ENCODE results near the gene NUDT21. TPM values are rescaled to one million over a fixed set of nuclear protein-coding genes. Genes with fewer than 3 reads are reported as not detected.

NUDT21 gene
- total and polyA plus RNA-seq, 9 donors: 40.8 to 163 (median 126) TPM

DNA sequence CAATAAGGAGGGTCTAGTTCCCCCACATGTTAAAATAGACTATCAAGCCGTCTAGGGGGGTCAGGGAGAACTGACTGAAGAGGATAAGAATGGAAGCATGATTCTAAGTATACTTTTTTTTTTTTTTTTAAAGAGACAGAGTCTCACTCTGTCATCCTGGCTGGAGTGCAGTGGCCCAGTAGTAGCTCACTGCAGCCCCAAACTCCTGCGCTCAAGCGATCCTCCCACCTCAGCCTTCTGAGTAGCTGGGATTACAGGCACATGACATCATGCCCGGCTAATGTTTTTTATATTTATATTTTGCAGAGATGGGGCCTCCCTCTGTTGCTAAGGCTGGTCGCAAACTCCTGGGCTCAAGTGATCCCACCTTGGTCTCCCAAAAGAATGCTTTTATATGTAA, 40.0 kb downstream of the NUDT21 start:
- intact Hi-C loops (cut with DNase I): no loop called here
- H3K27ac ChIP-seq: no peak overlapping the region
- peaks cover 2% of the 10 kb centered on the region for H3K4me1 ChIP-seq (ENCODE audit: insufficient read depth)
- no peaks in the 10 kb centered on the region for H3K9me3 ChIP-seq
- 69 to 92% (median 89%) methylated on average over 5 of the region's 5 CpGs for WGBS, 3 donors
- H3K4me3 ChIP-seq: no peak overlapping the region
- H3K36me3 ChIP-seq: no peaks in the 10 kb centered on the region
- no peak for DNase-seq
- H3K27me3 ChIP-seq: no peaks in the 10 kb centered on the region
- no peak for TF ChIP-seq POLR2A (IDR thresholded peaks at IDR 0.05)
- TF ChIP-seq, protein P1, sequence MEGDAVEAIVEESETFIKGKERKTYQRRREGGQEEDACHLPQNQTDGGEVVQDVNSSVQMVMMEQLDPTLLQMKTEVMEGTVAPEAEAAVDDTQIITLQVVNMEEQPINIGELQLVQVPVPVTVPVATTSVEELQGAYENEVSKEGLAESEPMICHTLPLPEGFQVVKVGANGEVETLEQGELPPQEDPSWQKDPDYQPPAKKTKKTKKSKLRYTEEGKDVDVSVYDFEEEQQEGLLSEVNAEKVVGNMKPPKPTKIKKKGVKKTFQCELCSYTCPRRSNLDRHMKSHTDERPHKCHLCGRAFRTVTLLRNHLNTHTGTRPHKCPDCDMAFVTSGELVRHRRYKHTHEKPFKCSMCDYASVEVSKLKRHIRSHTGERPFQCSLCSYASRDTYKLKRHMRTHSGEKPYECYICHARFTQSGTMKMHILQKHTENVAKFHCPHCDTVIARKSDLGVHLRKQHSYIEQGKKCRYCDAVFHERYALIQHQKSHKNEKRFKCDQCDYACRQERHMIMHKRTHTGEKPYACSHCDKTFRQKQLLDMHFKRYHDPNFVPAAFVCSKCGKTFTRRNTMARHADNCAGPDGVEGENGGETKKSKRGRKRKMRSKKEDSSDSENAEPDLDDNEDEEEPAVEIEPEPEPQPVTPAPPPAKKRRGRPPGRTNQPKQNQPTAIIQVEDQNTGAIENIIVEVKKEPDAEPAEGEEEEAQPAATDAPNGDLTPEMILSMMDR (IDR thresholded peaks at IDR 0.05): no peak
- TF ChIP-seq EP300 (IDR thresholded peaks at IDR 0.05): no peak

DNA sequence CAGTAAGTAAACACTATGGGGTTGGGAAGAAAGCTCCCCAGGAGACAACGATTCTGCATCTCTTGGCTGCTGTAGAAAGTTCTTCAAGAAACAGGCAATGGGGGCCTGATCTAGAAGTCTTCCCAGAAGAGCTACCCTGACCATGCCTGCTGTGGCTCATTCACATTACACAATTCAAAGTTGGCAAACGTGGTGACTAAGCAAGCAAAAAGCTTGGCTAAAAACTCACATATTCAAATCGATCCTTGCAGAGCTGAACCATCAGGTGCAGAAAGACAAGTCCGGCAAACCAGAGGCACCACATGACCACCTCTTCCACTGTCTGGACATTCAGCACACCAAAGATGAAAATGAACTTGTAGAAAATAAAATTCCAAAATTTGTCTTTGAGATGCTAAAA, 41.9 kb downstream of the NUDT21 start:
- H3K36me3 ChIP-seq: no peaks in the 10 kb centered on the region
- DNase-seq: no peak
- H3K9me3 ChIP-seq: no peaks in the 10 kb centered on the region
- WGBS, 3 donors: 76 to 86% (median 84%) methylated on average over 4 of the region's 4 CpGs
- no peak overlapping the region for H3K27ac ChIP-seq
- H3K4me1 ChIP-seq (ENCODE audit: insufficient read depth): no peaks in the 10 kb centered on the region
- TF ChIP-seq EP300 (IDR thresholded peaks at IDR 0.05): no peak
- TF ChIP-seq, protein P1 (IDR thresholded peaks at IDR 0.05): no peak
- H3K27me3 ChIP-seq: no peaks in the 10 kb centered on the region
- no peak overlapping the region for H3K4me3 ChIP-seq
- intact Hi-C loops (cut with DNase I): no loop called here

DNA sequence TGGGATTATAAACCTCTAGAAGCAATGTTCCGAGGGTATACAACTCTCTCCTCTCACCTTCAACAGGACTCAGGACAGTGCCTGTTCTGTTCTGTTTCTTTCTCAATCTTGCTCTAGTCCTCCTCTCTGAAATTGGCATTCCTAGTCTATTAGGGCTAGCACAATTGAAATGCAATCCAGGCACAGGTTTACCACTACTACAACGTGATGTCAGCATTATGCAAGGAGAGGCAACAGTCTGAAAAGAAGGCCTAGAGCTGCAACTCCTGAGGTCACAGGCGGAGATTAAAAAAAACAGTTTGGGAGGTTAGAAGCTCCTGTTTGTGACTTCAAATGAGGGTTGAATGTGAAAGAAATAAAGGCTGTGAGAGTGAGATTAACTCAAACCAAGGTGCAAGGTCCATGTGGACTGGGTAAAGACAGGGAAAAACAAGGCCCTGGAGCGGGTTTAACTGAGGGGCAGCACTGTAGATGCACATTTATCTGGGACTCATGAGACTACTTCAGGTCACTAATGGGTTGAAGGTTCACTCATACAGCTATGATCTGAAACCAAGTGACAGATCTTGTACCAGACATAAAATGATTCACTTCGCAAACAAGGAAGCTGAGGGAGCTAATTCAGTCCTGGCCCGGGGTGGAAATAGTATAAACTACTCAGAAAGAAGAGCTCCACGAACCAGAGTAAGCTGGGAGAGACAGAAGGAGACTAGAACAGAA, 42.6 kb downstream of the NUDT21 start:
- 73 to 93% (median 80%) methylated on average over 7 of the region's 7 CpGs for WGBS, 3 donors
- H3K27ac ChIP-seq: no peak overlapping the region

DNA sequence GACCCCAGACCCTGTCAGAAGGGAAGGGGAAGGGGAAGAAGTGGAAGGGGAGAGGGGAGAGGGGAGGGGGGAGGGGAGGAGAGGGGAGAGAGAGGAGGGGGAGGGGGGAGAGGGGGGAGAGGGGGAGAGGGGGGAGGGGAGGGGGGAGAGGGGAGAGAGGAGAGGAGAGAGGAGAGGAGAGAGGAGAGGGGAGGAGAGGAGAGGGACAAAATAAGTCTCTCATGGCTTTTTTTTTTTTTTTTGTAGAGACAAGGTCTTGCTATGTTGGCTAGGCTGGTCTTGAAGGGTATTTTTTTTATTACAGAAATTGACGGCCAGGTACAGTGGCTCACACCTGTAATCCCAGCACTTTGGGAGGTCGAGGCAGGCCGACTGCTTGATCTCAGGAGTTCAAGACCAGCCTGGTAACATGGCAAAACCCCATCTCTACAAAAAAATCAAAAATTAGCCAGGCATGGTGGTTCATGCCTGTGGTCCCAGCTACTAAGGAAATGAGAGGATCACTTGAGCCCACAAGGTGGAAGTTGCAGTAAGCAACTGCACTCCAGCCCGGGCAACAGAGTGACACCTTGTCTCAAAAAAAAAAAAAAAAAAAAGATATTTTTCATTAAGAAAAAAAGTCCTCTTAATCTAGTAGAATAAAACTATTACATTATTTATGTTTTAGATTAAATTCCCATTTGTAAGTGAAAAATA, 45.0 kb downstream of the NUDT21 start:
- no peaks in the 10 kb centered on the region for H3K36me3 ChIP-seq

More for the DNA sequence above, 42.6 kb downstream of the NUDT21 start:
- no peak for DNase-seq
- H3K4me3 ChIP-seq: no peak overlapping the region
- TF ChIP-seq EP300 (IDR thresholded peaks at IDR 0.05): no peak
- H3K27me3 ChIP-seq: no peaks in the 10 kb centered on the region
- intact Hi-C loops (cut with DNase I): no loop called here
- no peaks in the 10 kb centered on the region for H3K9me3 ChIP-seq
- no peaks in the 10 kb centered on the region for H3K4me1 ChIP-seq (ENCODE audit: insufficient read depth)
- H3K36me3 ChIP-seq: no peaks in the 10 kb centered on the region

More for the DNA sequence above, 45.0 kb downstream of the NUDT21 start:
- Histone ChIP-seq H3K4me1 (ENCODE audit: insufficient read depth) (no peaks in the 10 kb centered on the region), H3K27me3 (no peaks in the 10 kb centered on the region), H3K9me3 (no peaks in the 10 kb centered on the region), H3K4me3 (no peak overlapping the region), H3K27ac (no peak overlapping the region)
- TF ChIP-seq EP300 (IDR thresholded peaks at IDR 0.05) (no peak), POLR2A (IDR thresholded peaks at IDR 0.05) (no peak)
- TF ChIP-seq, protein P1 (IDR thresholded peaks at IDR 0.05): no peak
- intact Hi-C loops (cut with DNase I): no loop called here
- WGBS, 3 donors: 74 to 90% (median 87%) methylated on average over 4 of the region's 4 CpGs
- DNase-seq: no peak

All from ovary (tissue), 9 donors.